Measurements from ENCODE around the gene WBP1L.
A peak's percentile ranks its signal among the peaks of the same experiment; 100 is the strongest.
"Not testable (repeated sequence)": the region's sequence is repeated elsewhere in the genome, so short reads cannot be mapped to it uniquely, and the experiment has no call there.

WBP1L gene

GRCh38 chr10:102743588-102744373 is at the start of gene WBP1L:
Gene WBP1L, plus strand, starts transcription at chr10:102743948. Its CDS starts 106 bp downstream, at chr10:102744054.
- FAIRE-seq, result peak; percentile 99

GRCh38 chr10:102695401-102695800 is 48.3 kb upstream of the WBP1L start:
- FAIRE-seq, result not testable (repeated sequence)

- no peak for FAIRE-seq
Measured at GRCh38 chr10:102696736-102697135, 47.0 kb upstream of the WBP1L start.

GRCh38 chr10:102698894-102699293 is 44.9 kb upstream of the WBP1L start:
- FAIRE-seq, result no peak

GRCh38 chr10:102701272-102701671 is 42.5 kb upstream of the WBP1L start:
- FAIRE-seq, result no peak

- no peak for FAIRE-seq
Measured at GRCh38 chr10:102701796-102702195, 42.0 kb upstream of the WBP1L start.

- no peak for FAIRE-seq
Measured at GRCh38 chr10:102702742-102703141, 41.0 kb upstream of the WBP1L start.

- FAIRE-seq, result no peak
Measured at GRCh38 chr10:102704915-102705314, 38.8 kb upstream of the WBP1L start.

GRCh38 chr10:102705531-102705930 is 38.2 kb upstream of the WBP1L start:
- FAIRE-seq, result no peak

GRCh38 chr10:102710609-102711008 is 33.1 kb upstream of the WBP1L start:
- peak; percentile 57 for FAIRE-seq

- FAIRE-seq, result no peak
Measured at GRCh38 chr10:102712089-102712488, 31.7 kb upstream of the WBP1L start.

GRCh38 chr10:102712843-102713538 is 30.8 kb upstream of the WBP1L start:
- FAIRE-seq, result peak; percentile 21

- FAIRE-seq, result no peak
Measured at GRCh38 chr10:102713539-102713813, 30.3 kb upstream of the WBP1L start.

- FAIRE-seq, result no peak
Measured at GRCh38 chr10:102713814-102714620, 29.7 kb upstream of the WBP1L start, which contains the start of gene ARL3. Gene ARL3, minus strand, starts transcription at chr10:102714397. Its CDS starts 122 bp downstream, at chr10:102714275.

- FAIRE-seq, result no peak
Measured at GRCh38 chr10:102714621-102715455, 28.9 kb upstream of the WBP1L start, which contains the start of gene SFXN2. Gene SFXN2, plus strand, starts transcription at chr10:102714636. Its CDS starts 12,001 bp downstream, at chr10:102726637.

GRCh38 chr10:102715880-102716279 is 27.9 kb upstream of the WBP1L start:
- FAIRE-seq, result no peak

- FAIRE-seq, result not testable (repeated sequence)
Measured at GRCh38 chr10:102716900-102717565, 26.7 kb upstream of the WBP1L start.

GRCh38 chr10:102718220-102718619 is 25.5 kb upstream of the WBP1L start:
- no peak for FAIRE-seq

- FAIRE-seq, result no peak
Measured at GRCh38 chr10:102720337-102720736, 23.4 kb upstream of the WBP1L start.

GRCh38 chr10:102720775-102721301 is 22.9 kb upstream of the WBP1L start:
- FAIRE-seq, result no peak

GRCh38 chr10:102721954-102722353 is 21.8 kb upstream of the WBP1L start:
- no peak for FAIRE-seq

Data from endometrium (tissue), 2 donors.